Measurements from ENCODE around the gene CELF2.

- no peak for TF ChIP-seq POLR2AphosphoS5 (IDR thresholded peaks at IDR 0.05)
- TF ChIP-seq POLR2A (IDR thresholded peaks at IDR 0.05) = no peak
Measured at GRCh38 chr10:10991144-10991543, 26.5 kb upstream of the CELF2 start.

Data from spleen (tissue), 3 donors.